ENCODE measurements around the gene PEX16.
A peak's percentile ranks its signal among the peaks of the same experiment; 100 is the strongest.

Gene PEX16

GRCh38 chr11:45918331-45918941, 759 bp upstream of the PEX16 start:
- peak overlapping the region; percentile 99 for H3K4me3 ChIP-seq (replicated peaks; ENCODE audit: low read depth, low read length)
- no peak for TF ChIP-seq CTCF (IDR thresholded peaks at IDR 0.05; ENCODE audit: low read length, missing control alignments)
- peak; percentile 68 for DNase-seq (ENCODE audit: low read depth)

- TF ChIP-seq CTCF (IDR thresholded peaks at IDR 0.05; ENCODE audit: low read length, missing control alignments): no peak
- DNase-seq (ENCODE audit: low read depth): no peak
- H3K4me3 ChIP-seq (replicated peaks; ENCODE audit: low read depth, low read length): peak overlapping the region; percentile 99
Measured at GRCh38 chr11:45917286-45917622, 423 bp downstream of the PEX16 start.

GRCh38 chr11:45915446-45915845, 2.2 kb downstream of the PEX16 start:
- no peak for TF ChIP-seq CTCF (IDR thresholded peaks at IDR 0.05; ENCODE audit: low read length, missing control alignments)
- DNase-seq (ENCODE audit: low read depth): no peak
- no peak overlapping the region for H3K4me3 ChIP-seq (replicated peaks; ENCODE audit: low read depth, low read length)

GRCh38 chr11:45913942-45914635, 3.6 kb downstream of the PEX16 start:
- TF ChIP-seq CTCF (IDR thresholded peaks at IDR 0.05; ENCODE audit: low read length, missing control alignments): no peak
- H3K4me3 ChIP-seq (replicated peaks; ENCODE audit: low read depth, low read length): no peak overlapping the region
- DNase-seq (ENCODE audit: low read depth): no peak

GRCh38 chr11:45913514-45913913, 4.2 kb downstream of the PEX16 start:
- no peak for TF ChIP-seq CTCF (IDR thresholded peaks at IDR 0.05; ENCODE audit: low read length, missing control alignments)
- H3K4me3 ChIP-seq (replicated peaks; ENCODE audit: low read depth, low read length): no peak overlapping the region
- DNase-seq (ENCODE audit: low read depth): no peak

- no peak for DNase-seq (ENCODE audit: low read depth)
- no peak overlapping the region for H3K4me3 ChIP-seq (replicated peaks; ENCODE audit: low read depth, low read length)
- no peak for TF ChIP-seq CTCF (IDR thresholded peaks at IDR 0.05; ENCODE audit: low read length, missing control alignments)
Measured at GRCh38 chr11:45910623-45911022, 7.1 kb downstream of the PEX16 start.
